Measurements from ENCODE around the gene WDFY4.

Gene WDFY4

GRCh38 chr10:48700071-48700470, 15.4 kb downstream of the WDFY4 start:
- H3K79me2 ChIP-seq (ENCODE audit: control insufficient read depth, insufficient read depth, low read length) = no peaks in the 10 kb centered on the region
- no peak overlapping the region for H3K56ac ChIP-seq (ENCODE audit: low read length)
- H3K36me3 ChIP-seq (ENCODE audit: control insufficient read depth, insufficient read depth, low read length) = no peaks in the 10 kb centered on the region
- H3K4me2 ChIP-seq (ENCODE audit: low read length) = no peak overlapping the region
- H3K23ac ChIP-seq (ENCODE audit: low read length) = no peak overlapping the region
- H2BK5ac ChIP-seq (ENCODE audit: low read length) = no peak overlapping the region
- no peaks in the 10 kb centered on the region for H3K79me1 ChIP-seq (ENCODE audit: low read length)
- no peak overlapping the region for H3K4me3 ChIP-seq (ENCODE audit: low read length)
- H3K27me3 ChIP-seq (ENCODE audit: insufficient read depth, low read length, poor library complexity) = no peaks in the 10 kb centered on the region
- H3K18ac ChIP-seq (ENCODE audit: low read length) = no peak overlapping the region
- no peak overlapping the region for H4K8ac ChIP-seq (ENCODE audit: low read depth, low read length)
- H4K5ac ChIP-seq (ENCODE audit: low read length) = no peak overlapping the region
- no peak overlapping the region for H2BK120ac ChIP-seq (ENCODE audit: low read depth, low read length)
- no peaks in the 10 kb centered on the region for H3K4me1 ChIP-seq (ENCODE audit: control insufficient read depth, low read depth, low read length)
- H2BK15ac ChIP-seq (replicated peaks; ENCODE audit: low read depth) = no peak overlapping the region
- DNase-seq = no peak
- H2AK5ac ChIP-seq (ENCODE audit: low read length) = no peak overlapping the region
- no CpG with 5 or more reads among the region's 2 CpGs for WGBS (ENCODE audit: extremely low coverage, insufficient coverage, low lambda C conversion rate)
- H3K9ac ChIP-seq (ENCODE audit: low read length) = no peak overlapping the region
- no peak overlapping the region for H3K4ac ChIP-seq (ENCODE audit: low read depth, low read length)
- no peak overlapping the region for H3K27ac ChIP-seq (ENCODE audit: low read depth, low read length)

DNA sequence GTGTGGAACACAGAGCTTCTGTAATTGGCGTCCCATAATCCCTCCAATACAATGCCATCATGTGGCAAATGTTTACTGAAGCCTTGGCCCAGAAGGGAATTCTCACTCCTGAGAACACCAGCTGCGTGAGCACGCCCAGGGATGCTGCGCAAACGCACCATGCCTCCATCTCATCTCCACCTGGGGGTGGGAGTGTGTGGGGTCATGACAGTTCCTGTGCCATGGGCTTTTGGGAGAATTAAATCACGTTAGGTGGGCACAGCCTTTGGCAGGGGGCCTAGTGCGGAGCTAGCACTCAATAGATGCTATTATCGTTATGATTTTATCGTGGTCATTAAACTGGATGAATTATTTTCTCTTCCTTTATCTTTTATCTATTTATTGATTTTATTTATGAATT, 15.8 kb downstream of the WDFY4 start:
- Histone ChIP-seq H3K27me3 (ENCODE audit: insufficient read depth, low read length, poor library complexity) (no peaks in the 10 kb centered on the region), H3K79me1 (ENCODE audit: low read length) (no peaks in the 10 kb centered on the region), H3K23ac (ENCODE audit: low read length) (no peak overlapping the region), H4K8ac (ENCODE audit: low read depth, low read length) (no peak overlapping the region), H4K5ac (ENCODE audit: low read length) (no peak overlapping the region), H3K9ac (ENCODE audit: low read length) (no peak overlapping the region), H2BK5ac (ENCODE audit: low read length) (no peak overlapping the region), H2BK120ac (ENCODE audit: low read depth, low read length) (no peak overlapping the region), H3K4ac (ENCODE audit: low read depth, low read length) (no peak overlapping the region), H3K4me1 (ENCODE audit: control insufficient read depth, low read depth, low read length) (no peaks in the 10 kb centered on the region), H3K18ac (ENCODE audit: low read length) (no peak overlapping the region), H3K56ac (ENCODE audit: low read length) (no peak overlapping the region), H2AK5ac (ENCODE audit: low read length) (no peak overlapping the region), H3K27ac (ENCODE audit: low read depth, low read length) (no peak overlapping the region), H2BK15ac (replicated peaks; ENCODE audit: low read depth) (no peak overlapping the region), H3K4me2 (ENCODE audit: low read length) (no peak overlapping the region), H3K4me3 (ENCODE audit: low read length) (no peak overlapping the region), H3K79me2 (ENCODE audit: control insufficient read depth, insufficient read depth, low read length) (no peaks in the 10 kb centered on the region), H3K36me3 (ENCODE audit: control insufficient read depth, insufficient read depth, low read length) (no peaks in the 10 kb centered on the region)
- no CpG with 5 or more reads among the region's 9 CpGs for WGBS (ENCODE audit: extremely low coverage, insufficient coverage, low lambda C conversion rate)
- no peak for DNase-seq

DNA sequence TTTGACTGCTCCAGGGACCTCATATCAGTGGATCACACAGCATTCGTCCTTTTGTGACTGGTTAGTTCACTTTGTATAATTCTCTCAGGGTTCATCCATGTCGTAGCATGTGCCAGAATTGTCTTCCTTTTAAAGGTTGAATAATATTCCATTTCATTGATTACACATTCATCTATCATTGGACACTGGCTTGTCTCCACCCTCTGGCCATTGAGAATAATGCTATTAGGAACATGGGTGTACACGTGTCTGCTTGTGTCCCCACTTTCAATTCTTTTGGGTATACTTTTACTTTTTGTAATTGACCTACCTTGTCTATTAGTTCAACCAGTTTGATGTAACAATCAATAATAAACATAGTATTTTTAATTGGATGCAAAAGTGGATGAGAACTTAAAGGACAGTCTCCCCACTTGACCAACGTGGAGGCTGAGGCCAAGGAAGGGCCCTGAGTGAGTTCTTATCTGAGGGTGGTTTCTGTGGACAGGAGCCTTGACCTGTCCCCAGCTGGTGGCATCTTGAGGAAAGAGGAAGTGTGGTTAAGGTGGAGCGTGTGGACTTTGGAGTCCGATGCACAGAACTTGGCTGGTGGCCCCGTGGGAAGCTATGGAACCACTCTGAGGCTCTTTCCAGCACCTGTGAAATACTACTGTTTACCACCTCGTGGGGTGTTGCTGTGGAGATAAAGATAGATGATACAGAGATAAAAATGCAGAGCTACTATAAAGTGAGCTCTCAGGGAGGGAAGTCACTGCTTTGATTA, 16.6 kb downstream of the WDFY4 start:
- peak; percentile 7 for DNase-seq
- H3K36me3 ChIP-seq (ENCODE audit: control insufficient read depth, insufficient read depth, low read length) = no peaks in the 10 kb centered on the region
- no peak overlapping the region for H3K18ac ChIP-seq (ENCODE audit: low read length)
- H3K9ac ChIP-seq (ENCODE audit: low read length) = no peak overlapping the region
- no peak overlapping the region for H3K4ac ChIP-seq (ENCODE audit: low read depth, low read length)
- H2BK5ac ChIP-seq (ENCODE audit: low read length) = no peak overlapping the region
- no peak overlapping the region for H2BK15ac ChIP-seq (replicated peaks; ENCODE audit: low read depth)
- WGBS (ENCODE audit: extremely low coverage, insufficient coverage, low lambda C conversion rate) = no CpG with 5 or more reads among the region's 8 CpGs
- no peaks in the 10 kb centered on the region for H3K79me2 ChIP-seq (ENCODE audit: control insufficient read depth, insufficient read depth, low read length)
- H2BK120ac ChIP-seq (ENCODE audit: low read depth, low read length) = no peak overlapping the region
- H3K27ac ChIP-seq (ENCODE audit: low read depth, low read length) = no peak overlapping the region
- H3K56ac ChIP-seq (ENCODE audit: low read length) = no peak overlapping the region
- H3K79me1 ChIP-seq (ENCODE audit: low read length) = no peaks in the 10 kb centered on the region
- H3K4me2 ChIP-seq (ENCODE audit: low read length) = no peak overlapping the region
- H3K4me1 ChIP-seq (ENCODE audit: control insufficient read depth, low read depth, low read length) = no peaks in the 10 kb centered on the region
- H4K5ac ChIP-seq (ENCODE audit: low read length) = no peak overlapping the region
- no peak overlapping the region for H3K23ac ChIP-seq (ENCODE audit: low read length)
- H3K4me3 ChIP-seq (ENCODE audit: low read length) = no peak overlapping the region
- no peaks in the 10 kb centered on the region for H3K27me3 ChIP-seq (ENCODE audit: insufficient read depth, low read length, poor library complexity)
- no peak overlapping the region for H2AK5ac ChIP-seq (ENCODE audit: low read length)
- no peak overlapping the region for H4K8ac ChIP-seq (ENCODE audit: low read depth, low read length)

DNA sequence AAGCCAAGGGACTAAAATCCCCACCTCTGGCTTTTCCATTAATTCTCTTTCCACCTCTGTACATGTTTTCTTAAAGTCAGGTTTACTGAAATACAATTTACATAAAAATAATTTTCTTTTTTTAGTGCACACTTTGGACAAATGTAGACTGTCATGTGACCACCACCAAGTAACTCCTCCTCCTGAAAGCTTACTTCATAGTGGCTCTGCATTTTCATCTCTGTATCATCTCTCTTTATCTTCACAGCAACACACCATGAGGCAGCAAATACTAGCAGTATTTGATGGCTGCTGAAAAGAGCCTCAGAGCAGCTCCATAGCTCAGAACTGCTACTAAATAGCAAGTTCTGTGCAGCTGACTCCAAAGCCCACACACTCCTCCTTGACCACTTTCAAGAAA, 17.3 kb downstream of the WDFY4 start:
- H3K27me3 ChIP-seq (ENCODE audit: insufficient read depth, low read length, poor library complexity) = no peaks in the 10 kb centered on the region
- no peak overlapping the region for H4K5ac ChIP-seq (ENCODE audit: low read length)
- H4K8ac ChIP-seq (ENCODE audit: low read depth, low read length) = no peak overlapping the region
- H3K18ac ChIP-seq (ENCODE audit: low read length) = no peak overlapping the region
- H2BK120ac ChIP-seq (ENCODE audit: low read depth, low read length) = no peak overlapping the region
- no peak overlapping the region for H3K4me2 ChIP-seq (ENCODE audit: low read length)
- H3K27ac ChIP-seq (ENCODE audit: low read depth, low read length) = no peak overlapping the region
- no peak overlapping the region for H2BK15ac ChIP-seq (replicated peaks; ENCODE audit: low read depth)
- H3K4ac ChIP-seq (ENCODE audit: low read depth, low read length) = no peak overlapping the region
- H3K23ac ChIP-seq (ENCODE audit: low read length) = no peak overlapping the region
- H3K36me3 ChIP-seq (ENCODE audit: control insufficient read depth, insufficient read depth, low read length) = no peaks in the 10 kb centered on the region
- no peaks in the 10 kb centered on the region for H3K79me2 ChIP-seq (ENCODE audit: control insufficient read depth, insufficient read depth, low read length)
- no peak for DNase-seq
- H3K56ac ChIP-seq (ENCODE audit: low read length) = no peak overlapping the region
- H2BK5ac ChIP-seq (ENCODE audit: low read length) = no peak overlapping the region
- H2AK5ac ChIP-seq (ENCODE audit: low read length) = no peak overlapping the region
- H3K4me3 ChIP-seq (ENCODE audit: low read length) = no peak overlapping the region
- no peaks in the 10 kb centered on the region for H3K4me1 ChIP-seq (ENCODE audit: control insufficient read depth, low read depth, low read length)
- H3K79me1 ChIP-seq (ENCODE audit: low read length) = no peaks in the 10 kb centered on the region
- H3K9ac ChIP-seq (ENCODE audit: low read length) = no peak overlapping the region

GRCh38 chr10:48703531-48704122, 19.0 kb downstream of the WDFY4 start:
- H3K27ac ChIP-seq (ENCODE audit: low read depth, low read length) = no peak overlapping the region
- H2BK5ac ChIP-seq (ENCODE audit: low read length) = no peak overlapping the region
- no peaks in the 10 kb centered on the region for H3K79me1 ChIP-seq (ENCODE audit: low read length)
- no peaks in the 10 kb centered on the region for H3K36me3 ChIP-seq (ENCODE audit: control insufficient read depth, insufficient read depth, low read length)
- no peak overlapping the region for H3K56ac ChIP-seq (ENCODE audit: low read length)
- H3K4me2 ChIP-seq (ENCODE audit: low read length) = no peak overlapping the region
- H4K5ac ChIP-seq (ENCODE audit: low read length) = no peak overlapping the region
- H3K4me3 ChIP-seq (ENCODE audit: low read length) = no peak overlapping the region
- H4K8ac ChIP-seq (ENCODE audit: low read depth, low read length) = no peak overlapping the region
- H3K4me1 ChIP-seq (ENCODE audit: control insufficient read depth, low read depth, low read length) = no peaks in the 10 kb centered on the region
- no peak overlapping the region for H3K9ac ChIP-seq (ENCODE audit: low read length)
- H3K27me3 ChIP-seq (ENCODE audit: insufficient read depth, low read length, poor library complexity) = no peaks in the 10 kb centered on the region
- no peaks in the 10 kb centered on the region for H3K79me2 ChIP-seq (ENCODE audit: control insufficient read depth, insufficient read depth, low read length)
- no peak overlapping the region for H2AK5ac ChIP-seq (ENCODE audit: low read length)
- no peak overlapping the region for H2BK15ac ChIP-seq (replicated peaks; ENCODE audit: low read depth)
- no peak overlapping the region for H3K18ac ChIP-seq (ENCODE audit: low read length)
- H3K23ac ChIP-seq (ENCODE audit: low read length) = no peak overlapping the region
- no peak overlapping the region for H3K4ac ChIP-seq (ENCODE audit: low read depth, low read length)
- WGBS (ENCODE audit: extremely low coverage, insufficient coverage, low lambda C conversion rate) = no CpG with 5 or more reads among the region's 5 CpGs
- no peak for DNase-seq
- H2BK120ac ChIP-seq (ENCODE audit: low read depth, low read length) = no peak overlapping the region

DNA sequence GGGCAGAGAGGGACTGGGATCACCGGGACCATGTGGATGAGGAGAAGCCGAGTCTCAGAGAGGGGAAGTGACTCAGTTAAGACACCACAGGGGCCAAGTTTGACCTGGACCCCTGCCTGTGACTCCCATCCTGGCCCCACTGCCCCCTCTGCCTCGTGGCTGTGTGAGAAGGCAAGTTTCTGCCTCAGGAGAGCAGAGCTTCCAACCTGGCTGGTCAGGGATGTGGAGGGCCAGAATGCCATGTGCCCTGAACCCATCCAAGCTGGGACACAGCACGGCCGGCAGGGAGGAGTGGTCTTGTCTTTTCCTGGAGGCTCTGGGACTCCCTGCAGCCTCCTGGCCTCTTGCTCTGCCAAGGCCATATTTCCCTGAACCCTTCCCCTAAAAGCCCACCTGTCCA, 19.5 kb downstream of the WDFY4 start:
- no peak for DNase-seq
- H3K4me3 ChIP-seq (ENCODE audit: low read length) = no peak overlapping the region
- WGBS (ENCODE audit: extremely low coverage, insufficient coverage, low lambda C conversion rate) = no CpG with 5 or more reads among the region's 5 CpGs
- no peaks in the 10 kb centered on the region for H3K79me2 ChIP-seq (ENCODE audit: control insufficient read depth, insufficient read depth, low read length)
- no peak overlapping the region for H2BK120ac ChIP-seq (ENCODE audit: low read depth, low read length)
- no peak overlapping the region for H3K56ac ChIP-seq (ENCODE audit: low read length)
- no peak overlapping the region for H2BK15ac ChIP-seq (replicated peaks; ENCODE audit: low read depth)
- H3K4me1 ChIP-seq (ENCODE audit: control insufficient read depth, low read depth, low read length) = no peaks in the 10 kb centered on the region
- H3K36me3 ChIP-seq (ENCODE audit: control insufficient read depth, insufficient read depth, low read length) = no peaks in the 10 kb centered on the region
- no peak overlapping the region for H3K27ac ChIP-seq (ENCODE audit: low read depth, low read length)
- no peak overlapping the region for H4K8ac ChIP-seq (ENCODE audit: low read depth, low read length)
- no peak overlapping the region for H2BK5ac ChIP-seq (ENCODE audit: low read length)
- no peak overlapping the region for H4K5ac ChIP-seq (ENCODE audit: low read length)
- H3K27me3 ChIP-seq (ENCODE audit: insufficient read depth, low read length, poor library complexity) = no peaks in the 10 kb centered on the region
- no peak overlapping the region for H3K9ac ChIP-seq (ENCODE audit: low read length)
- H3K18ac ChIP-seq (ENCODE audit: low read length) = no peak overlapping the region
- no peak overlapping the region for H2AK5ac ChIP-seq (ENCODE audit: low read length)
- no peak overlapping the region for H3K4ac ChIP-seq (ENCODE audit: low read depth, low read length)
- H3K23ac ChIP-seq (ENCODE audit: low read length) = no peak overlapping the region
- no peaks in the 10 kb centered on the region for H3K79me1 ChIP-seq (ENCODE audit: low read length)
- H3K4me2 ChIP-seq (ENCODE audit: low read length) = no peak overlapping the region

Data from mesendoderm (in vitro differentiated cells).